Endothelial cell of umbilical vein (primary cell): ENCODE data around the gene AGMO.

ENCODE experiments used
- EZH2 ChIP-seq: IDR thresholded peaks from 2 replicates; pipeline ENCODE4 v1.6.1; 2012; ENCODE audit warnings: borderline replicate concordance, low read depth, mild to moderate bottlenecking, moderate library complexity, low read length, inconsistent platforms; ENCODE audit not compliant: severe bottlenecking
- FOS ChIP-seq: IDR thresholded peaks from 2 replicates; pipeline ENCODE4 v1.6.1; 2011; ENCODE audit warnings: mild to moderate bottlenecking, low read length, moderate library complexity, borderline replicate concordance; ENCODE audit not compliant: insufficient read depth
- GATA2 ChIP-seq: IDR thresholded peaks from 2 replicates; pipeline ENCODE4 v1.7.0; 2011; ENCODE audit warnings: low read depth, mild to moderate bottlenecking, moderate library complexity, mixed read lengths, low read length; ENCODE audit not compliant: insufficient read length, insufficient read depth
- POLR2A ChIP-seq: IDR thresholded peaks from 2 replicates; pipeline ENCODE4 v1.6.1; 2012; ENCODE audit warnings: low read depth, mild to moderate bottlenecking, control low read depth, low read length
- POLR2AphosphoS5 ChIP-seq: IDR thresholded peaks from 2 replicates; pipeline ENCODE4 v1.6.1; 2012; ENCODE audit warnings: low read depth, mild to moderate bottlenecking, control low read depth, low read length, moderate library complexity; ENCODE audit not compliant: insufficient read depth
- TF ChIP-seq, protein P1 (sequence below), 2 donors: IDR thresholded peaks; 1 replicate in 1 of 2; 2 replicates in 1 of 2; pipeline ENCODE4 v1.5.1; 2011; ENCODE audit warnings: low read length in 2 of 2, mild to moderate bottlenecking in 2 of 2, moderate library complexity in 2 of 2, control low read depth in 1 of 2, inconsistent platforms in 1 of 2, low read depth in 1 of 2; ENCODE audit not compliant: insufficient read depth in 1 of 2; ENCODE audit errors: extremely low read depth in 1 of 2

DNA sequence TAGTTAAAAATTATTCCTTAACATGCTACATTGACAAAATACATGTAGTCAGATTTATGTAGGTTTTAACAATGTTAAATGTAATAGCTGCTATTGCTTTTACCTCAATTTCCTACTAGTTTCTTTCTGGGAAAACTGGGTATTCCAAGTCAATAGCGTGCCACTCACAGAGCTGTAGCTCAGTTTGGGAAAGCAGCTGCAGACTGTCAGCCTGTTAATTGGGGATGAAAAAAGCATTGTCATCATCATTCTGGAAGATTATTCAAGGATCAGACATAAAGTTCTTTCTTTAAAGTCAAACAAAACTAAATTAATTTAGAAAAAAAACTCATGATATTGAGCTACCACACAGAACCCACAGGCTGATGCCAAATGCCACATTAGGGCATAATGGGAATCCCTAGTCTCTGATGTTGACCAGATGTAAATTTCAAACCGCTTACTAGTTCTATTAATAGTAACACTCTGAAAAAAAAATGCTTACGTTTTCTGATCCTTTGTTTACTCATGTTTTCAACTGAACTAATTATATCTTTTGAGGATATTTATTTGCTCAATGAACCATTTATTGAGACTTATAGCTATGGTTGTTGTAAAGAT is 19.6 kb upstream of the AGMO start:
- TF ChIP-seq, protein P1, sequence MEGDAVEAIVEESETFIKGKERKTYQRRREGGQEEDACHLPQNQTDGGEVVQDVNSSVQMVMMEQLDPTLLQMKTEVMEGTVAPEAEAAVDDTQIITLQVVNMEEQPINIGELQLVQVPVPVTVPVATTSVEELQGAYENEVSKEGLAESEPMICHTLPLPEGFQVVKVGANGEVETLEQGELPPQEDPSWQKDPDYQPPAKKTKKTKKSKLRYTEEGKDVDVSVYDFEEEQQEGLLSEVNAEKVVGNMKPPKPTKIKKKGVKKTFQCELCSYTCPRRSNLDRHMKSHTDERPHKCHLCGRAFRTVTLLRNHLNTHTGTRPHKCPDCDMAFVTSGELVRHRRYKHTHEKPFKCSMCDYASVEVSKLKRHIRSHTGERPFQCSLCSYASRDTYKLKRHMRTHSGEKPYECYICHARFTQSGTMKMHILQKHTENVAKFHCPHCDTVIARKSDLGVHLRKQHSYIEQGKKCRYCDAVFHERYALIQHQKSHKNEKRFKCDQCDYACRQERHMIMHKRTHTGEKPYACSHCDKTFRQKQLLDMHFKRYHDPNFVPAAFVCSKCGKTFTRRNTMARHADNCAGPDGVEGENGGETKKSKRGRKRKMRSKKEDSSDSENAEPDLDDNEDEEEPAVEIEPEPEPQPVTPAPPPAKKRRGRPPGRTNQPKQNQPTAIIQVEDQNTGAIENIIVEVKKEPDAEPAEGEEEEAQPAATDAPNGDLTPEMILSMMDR (IDR thresholded peaks at IDR 0.05; ENCODE audit: extremely low read depth in 1 of 2, insufficient read depth in 1 of 2, low read depth in 1 of 2, low read length in 2 of 2), result no peak
- TF ChIP-seq POLR2A, result no peak
- TF ChIP-seq EZH2, result no peak
- TF ChIP-seq GATA2, result no peak
- TF ChIP-seq FOS, result no peak
- no peak for TF ChIP-seq POLR2AphosphoS5
